Hindlimb muscle (tissue), 1 donor: ENCODE data around the gene ZNF614. TPM values are rescaled to one million over a fixed set of nuclear protein-coding genes. Genes with fewer than 3 reads are reported as not detected.
"Not testable (repeated sequence)": the region's sequence is repeated elsewhere in the genome, so short reads cannot be mapped to it uniquely, and the experiment has no call there.

ENCODE experiments used
- DNase-seq: peaks from one replicate; pipeline ENCODE4 v3.0.0-alpha.2; 2013
- polyA plus RNA-seq: library from polyadenylated mRNA; unstranded; fragments of 120-200 nt; gene quantifications from one replicate; pipeline ENCODE4 v1.2.1, GENCODE V29; 2013; ENCODE audit not compliant: insufficient read length

Gene ZNF614
- polyA plus RNA-seq, 1 donor, result 8.4 TPM

DNA sequence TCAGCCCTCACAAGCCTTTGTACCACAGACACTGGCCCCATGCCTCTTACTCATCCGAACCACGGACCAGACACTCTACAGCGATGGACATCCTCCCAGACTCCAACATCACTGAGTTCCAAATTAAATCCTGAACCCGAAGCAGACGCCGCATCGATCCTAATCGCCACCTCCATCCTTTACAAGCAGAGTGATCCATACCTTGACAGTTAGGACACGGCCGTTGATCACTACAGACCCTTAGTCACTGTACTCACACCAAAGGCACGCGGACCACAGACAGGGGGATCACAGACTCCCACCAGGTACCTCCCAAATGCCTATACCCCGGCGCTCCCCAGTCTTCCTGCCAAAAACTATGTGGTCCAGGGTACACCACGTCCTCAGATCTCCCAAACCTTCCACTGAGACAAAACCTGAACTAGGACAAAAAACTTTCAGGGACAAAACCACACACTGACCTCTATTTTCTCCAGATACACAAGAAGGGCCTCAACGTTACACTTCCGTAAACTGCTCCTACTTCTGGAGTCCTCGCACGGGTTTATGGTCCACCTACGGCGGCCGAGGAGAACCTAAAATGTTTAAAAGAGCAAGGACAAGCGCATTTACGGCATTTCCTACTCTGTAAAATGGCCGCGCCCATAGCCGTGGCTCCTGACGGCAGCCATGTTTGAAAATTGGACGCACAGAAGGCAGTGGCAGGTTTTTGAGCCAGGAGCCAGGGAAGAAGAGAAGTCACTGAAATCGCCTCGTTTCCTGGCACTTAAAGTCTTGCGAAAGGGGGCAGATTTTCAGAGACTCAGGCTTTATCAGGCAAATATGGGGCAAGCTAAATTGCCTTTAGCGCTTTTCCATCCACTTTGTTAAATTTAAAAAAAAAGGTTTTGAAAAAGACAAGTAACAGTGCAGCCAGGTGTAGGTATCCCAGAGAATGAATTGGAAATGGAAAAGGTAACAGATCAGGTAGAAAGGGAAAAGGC lies 41.6 kb downstream of the ZNF614 start, which contains the start of gene ZNF350:
Gene ZNF350 (minus strand): TSS at position 532 of the 983 bp plus-strand sequence. CDS start 12,480 bp downstream, outside the sequence.
- DNase-seq, result peak; percentile 93

DNA sequence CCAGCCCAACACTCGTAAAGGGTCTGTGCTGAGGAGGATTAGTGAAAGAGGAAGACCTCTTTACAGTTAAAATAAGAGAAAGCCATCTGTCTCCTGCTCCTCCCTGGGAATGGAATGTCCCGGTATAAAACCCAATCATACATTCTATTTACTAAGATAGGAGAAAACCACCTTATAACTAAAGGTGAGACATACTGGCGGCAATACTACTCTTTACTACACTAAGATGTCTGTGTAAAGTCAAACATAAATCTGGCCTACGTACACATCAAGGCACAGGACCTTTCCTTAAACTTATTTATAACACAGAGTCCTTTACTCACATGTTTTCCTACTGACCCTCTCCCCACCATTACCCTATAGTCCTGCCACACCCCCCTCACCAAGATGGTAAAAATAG lies 44.8 kb downstream of the ZNF614 start:
- DNase-seq, result no peak

DNA sequence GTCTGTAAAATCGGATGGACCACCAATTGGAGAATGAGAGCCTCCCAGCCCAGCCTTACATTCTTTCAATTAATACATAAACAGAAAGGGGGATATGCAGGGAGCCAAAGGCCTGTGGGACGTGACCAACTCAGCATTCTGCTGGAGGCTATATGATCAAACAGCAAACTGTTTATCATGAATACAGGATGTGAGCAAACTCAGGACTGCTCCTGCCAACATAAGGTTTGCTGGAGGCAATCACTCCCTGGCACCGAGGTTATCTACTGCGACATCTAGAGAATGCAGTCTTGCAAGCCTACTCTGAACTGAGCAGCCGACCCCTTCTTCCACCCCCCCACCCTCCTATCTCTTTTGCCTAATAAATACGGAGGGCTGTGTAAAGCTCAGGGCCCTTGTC lies 47.3 kb downstream of the ZNF614 start:
- DNase-seq, result not testable (repeated sequence)

DNA sequence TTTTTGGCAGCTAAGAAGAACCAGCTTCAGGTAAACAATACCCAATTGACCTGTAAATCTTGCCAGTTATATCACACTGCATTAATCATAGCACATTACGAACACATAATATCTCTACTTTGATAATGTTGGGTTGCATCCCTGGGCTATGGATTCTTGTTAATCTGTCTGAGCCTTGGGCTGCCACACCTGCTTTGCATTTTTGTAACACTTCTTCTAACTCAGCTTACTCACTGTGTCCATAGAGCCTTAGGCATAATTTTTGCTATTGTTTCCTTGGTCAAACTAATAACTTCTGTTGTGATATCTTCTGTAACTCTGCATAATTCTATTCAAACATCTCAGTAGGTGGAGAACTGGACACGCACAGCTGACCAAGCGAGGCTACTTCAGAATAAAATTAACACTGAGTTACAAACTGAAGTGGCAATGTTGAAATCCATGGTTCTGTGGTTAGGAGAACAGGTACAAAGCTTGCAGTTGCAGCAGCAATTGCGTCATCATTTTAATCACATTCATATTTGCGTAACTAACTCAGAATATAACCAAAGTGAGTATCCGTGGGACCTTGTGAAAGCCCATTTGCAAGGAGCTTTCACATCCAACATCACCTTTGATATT lies 48.0 kb downstream of the ZNF614 start:
- no peak for DNase-seq

DNA sequence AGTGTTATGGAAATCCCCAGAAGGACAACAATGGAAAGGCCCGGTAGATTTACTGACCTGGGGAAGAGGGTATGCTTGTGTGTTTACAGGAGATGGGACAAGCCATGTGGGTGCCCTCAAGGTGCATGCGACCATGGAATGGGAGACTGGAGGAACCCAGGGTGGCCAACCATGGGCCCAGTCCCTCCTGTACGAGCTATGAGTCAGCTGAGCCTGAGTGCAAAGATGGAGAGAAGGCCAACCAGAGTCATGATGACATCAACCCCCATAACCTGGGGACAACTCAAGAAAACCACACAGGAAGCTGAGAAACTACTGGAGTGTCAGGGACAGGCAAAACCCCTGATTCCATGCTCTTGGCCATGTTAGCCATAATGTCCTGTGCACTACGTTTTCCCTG lies 49.3 kb downstream of the ZNF614 start:
- no peak for DNase-seq

DNA sequence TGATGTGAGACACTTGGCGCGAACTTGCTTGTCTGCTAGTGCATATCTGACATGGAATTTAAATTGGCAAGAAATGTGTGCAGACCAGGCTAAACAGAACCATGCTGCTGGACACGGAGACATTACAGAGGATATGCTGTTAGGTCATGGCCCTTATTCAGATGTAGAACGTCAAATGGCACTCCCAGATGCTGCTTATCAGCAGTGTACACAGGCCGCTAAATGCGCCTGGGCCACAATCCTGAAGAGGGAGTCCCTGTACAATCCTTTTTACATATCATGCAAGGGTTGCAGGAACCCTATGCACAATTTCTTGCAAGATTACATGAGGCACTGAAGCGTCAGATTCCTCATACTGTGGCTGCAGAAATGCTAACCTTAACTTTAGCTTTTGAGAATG lies 50.8 kb downstream of the ZNF614 start:
- DNase-seq, result no peak

DNA sequence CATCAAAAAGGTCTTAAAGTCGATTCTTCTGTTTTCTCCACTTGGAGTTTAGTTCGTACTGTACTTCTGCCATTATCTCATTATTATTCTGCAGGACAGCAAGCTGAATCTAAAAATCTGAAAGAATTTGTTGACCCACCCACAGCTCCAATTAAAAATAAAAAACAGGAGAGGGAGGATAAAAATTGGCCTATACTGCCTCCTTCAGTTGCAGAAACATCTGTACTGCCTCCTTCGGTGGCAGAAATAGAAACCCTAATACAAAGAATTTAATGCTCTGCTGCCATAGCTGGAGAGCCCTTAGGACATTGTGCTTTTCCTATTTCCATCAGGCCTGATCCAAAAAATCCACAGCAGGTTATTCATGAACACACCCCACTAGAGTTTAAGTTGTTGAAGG lies 51.3 kb downstream of the ZNF614 start:
- no peak for DNase-seq

DNA sequence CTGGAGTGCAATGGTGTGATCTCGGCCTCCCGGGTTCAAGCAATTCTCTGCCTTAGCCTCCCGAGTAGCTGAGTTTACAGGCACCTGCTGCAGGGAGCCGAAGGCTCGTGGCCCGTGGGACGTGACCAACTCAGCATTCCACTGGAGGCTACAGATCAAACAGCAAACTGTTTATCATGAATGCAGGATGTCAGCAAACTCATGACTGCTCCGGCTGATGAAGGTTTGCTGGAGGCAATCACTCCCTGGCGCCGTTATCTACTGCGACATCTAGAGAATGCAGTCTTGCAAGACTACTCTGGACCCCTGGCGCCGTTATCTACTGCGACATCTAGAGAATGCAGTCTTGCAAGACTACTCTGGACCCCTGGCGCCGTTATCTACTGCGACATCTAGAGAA lies 52.4 kb downstream of the ZNF614 start:
- not testable (repeated sequence) for DNase-seq

DNA sequence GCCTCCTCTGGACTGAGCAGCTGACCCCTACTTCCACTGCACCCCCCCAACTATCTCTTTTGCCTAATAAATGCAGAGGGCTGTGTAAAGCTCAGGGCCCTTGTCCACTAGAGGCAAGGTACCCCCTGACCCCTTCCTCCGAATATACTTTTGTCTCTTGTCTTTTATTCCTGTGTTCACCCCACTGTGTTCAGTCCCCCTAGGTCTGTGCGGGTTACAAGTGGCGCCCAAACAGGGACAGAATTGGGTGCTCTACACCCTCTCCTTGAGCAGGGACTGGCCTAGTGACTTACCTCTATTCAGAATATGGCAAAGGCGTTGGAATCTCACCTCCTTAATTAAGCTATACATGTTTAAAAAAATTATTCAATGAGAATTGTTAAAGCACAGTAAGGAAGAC lies 56.6 kb downstream of the ZNF614 start:
- DNase-seq, result no peak

DNA sequence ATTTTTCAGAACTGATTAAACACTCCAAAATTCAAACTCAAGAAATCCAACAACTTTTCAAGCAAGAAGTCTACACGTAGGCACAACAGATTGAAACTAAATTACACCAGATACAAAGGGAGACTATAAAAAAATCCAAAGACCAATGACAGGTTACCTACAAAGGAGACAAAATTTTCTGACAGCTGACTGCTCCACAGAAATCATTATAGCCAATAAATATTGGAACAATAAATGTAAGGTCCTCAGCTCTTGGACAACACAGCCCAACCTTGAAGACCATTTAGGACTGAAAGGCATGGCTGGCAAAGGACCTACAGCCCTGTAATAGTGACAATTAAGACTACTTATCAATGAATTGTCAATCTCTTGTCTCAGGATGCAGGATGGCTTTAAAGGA lies 57.5 kb downstream of the ZNF614 start:
- DNase-seq, result no peak

DNA sequence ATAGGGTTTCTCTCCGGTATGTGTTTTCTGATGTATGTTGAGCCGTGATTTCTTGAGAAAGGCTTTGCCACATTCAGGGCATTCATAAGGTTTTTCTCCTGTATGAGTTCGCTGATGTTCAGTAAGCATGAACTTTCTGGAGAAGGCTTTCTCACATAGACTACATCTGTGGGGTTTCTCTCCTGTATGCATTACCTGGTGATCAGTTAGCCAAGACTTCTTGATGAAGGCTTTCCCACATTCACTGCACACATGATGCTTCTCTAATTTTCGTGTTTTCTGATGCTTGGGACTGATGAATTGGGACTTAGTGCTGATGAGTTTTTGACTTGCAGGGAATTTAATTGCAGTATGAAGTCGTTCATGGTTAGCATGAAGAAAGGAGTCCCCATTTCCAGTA lies 62.6 kb downstream of the ZNF614 start:
- DNase-seq, result no peak

Other genes with a start within 250 kb of the ZNF614 start
- 1.4 TPM for gene FPR3, start 233.2 kb downstream of the ZNF614 start, polyA plus RNA-seq
- 17.5 TPM for gene ZNF577, start 140.4 kb downstream of the ZNF614 start, polyA plus RNA-seq
- 10.4 TPM for gene ZNF649, start 123.4 kb downstream of the ZNF614 start, polyA plus RNA-seq
- 5.5 TPM for gene ZNF613, start 100.9 kb downstream of the ZNF614 start, polyA plus RNA-seq
- 6.5 TPM for gene ZNF350, start 41.5 kb downstream of the ZNF614 start, polyA plus RNA-seq
- 9.6 TPM for gene ZNF615, start 20.2 kb downstream of the ZNF614 start, polyA plus RNA-seq
- 10.6 TPM for gene ZNF432, start 20.5 kb upstream of the ZNF614 start, polyA plus RNA-seq
- gene ZNF841, start 67.4 kb upstream of the ZNF614 start, polyA plus RNA-seq, result 13.0 TPM
- 8.4 TPM for gene ZNF616, start 111.6 kb upstream of the ZNF614 start, polyA plus RNA-seq
- 9.0 TPM for gene ZNF836, start 143.2 kb upstream of the ZNF614 start, polyA plus RNA-seq
- 332 TPM for gene PPP2R1A, start 161.7 kb upstream of the ZNF614 start, polyA plus RNA-seq
- gene ZNF766, start 241.2 kb upstream of the ZNF614 start, polyA plus RNA-seq, result 12.2 TPM